GM12801 (cell line): ENCODE data around the gene DIRAS2.

ENCODE experiments used
- CTCF ChIP-seq: IDR thresholded peaks from one replicate; pipeline ENCODE4 v1.5.1; 2011; ENCODE audit warnings: control low read depth; ENCODE audit not compliant: insufficient read length; ENCODE audit errors: extremely low read depth

The DIRAS2 gene

GRCh38 chr9:90658181-90658580 lies 15.6 kb upstream of the DIRAS2 start:
- TF ChIP-seq CTCF: no peak

GRCh38 chr9:90651246-90651645 lies 8.6 kb upstream of the DIRAS2 start:
- no peak for TF ChIP-seq CTCF

GRCh38 chr9:90647843-90648242 lies 5.2 kb upstream of the DIRAS2 start:
- TF ChIP-seq CTCF: no peak

GRCh38 chr9:90645721-90646120 lies 3.1 kb upstream of the DIRAS2 start:
- no peak for TF ChIP-seq CTCF

GRCh38 chr9:90641884-90642487 lies 638 bp downstream of the DIRAS2 start:
- TF ChIP-seq CTCF: no peak

- TF ChIP-seq CTCF: no peak
Measured at GRCh38 chr9:90641086-90641485, 1.5 kb downstream of the DIRAS2 start.

- TF ChIP-seq CTCF: no peak
Measured at GRCh38 chr9:90640361-90640760, 2.3 kb downstream of the DIRAS2 start.

- TF ChIP-seq CTCF: no peak
Measured at GRCh38 chr9:90637626-90638025, 5.0 kb downstream of the DIRAS2 start.
